H1 (cell line): ENCODE results near the gene LCAT. TPM values are rescaled to one million over a fixed set of nuclear protein-coding genes. Genes with fewer than 3 reads are reported as not detected.
A peak's percentile ranks its signal among the peaks of the same experiment; 100 is the strongest.

Experiments used
- CTCF ChIA-PET: fragments of 300-600 bp; sonication (Branson Sonifier 250); formaldehyde crosslinking; loops from one replicate; lab custom pipeline; 2021; ENCODE audit not compliant: partially characterized antibody; lab: Charles Lee
- POLR2A ChIA-PET: fragments of 300-600 bp; sonication (Branson Sonifier 250); formaldehyde crosslinking; loops from one replicate; lab custom pipeline; 2021; ENCODE audit warnings: inconsistent platforms; ENCODE audit not compliant: partially characterized antibody; lab: Charles Lee
- DNase-seq, 2 experiments: peaks; one replicate each; pipeline versions ENCODE4 v3.0.0 to v3.0.0-alpha.2; 2010 to 2022; ENCODE audit warnings: low spot score in 2 of 2, low read depth in 1 of 2, mixed read lengths in 1 of 2
- FAIRE-seq: peaks from 2 replicates; lab custom pipeline; 2011; peaks lifted over from hg19 to GRCh38; lab: Jason Lieb, UNC
- H2AFZ ChIP-seq: 2 replicates; pipeline ENCODE4 v1.8.1; 2012; ENCODE audit warnings: low read length, inconsistent platforms
- H2AK5ac ChIP-seq: 2 replicates; pipeline ENCODE4 v1.6.1; 2013; ENCODE audit warnings: low read depth, low read length
- H2BK120ac ChIP-seq: replicated peaks from 2 replicates; pipeline ENCODE3; 2013; ENCODE audit warnings: low read depth, low read length, inconsistent platforms
- H2BK12ac ChIP-seq: 2 replicates; pipeline ENCODE4 v1.6.1; 2013; ENCODE audit warnings: low read depth, low read length
- H2BK15ac ChIP-seq: 2 replicates; pipeline ENCODE4 v1.6.1; 2013; ENCODE audit warnings: low read length
- H2BK20ac ChIP-seq: 2 replicates; pipeline ENCODE4 v1.6.1; 2013; ENCODE audit warnings: low read length
- H2BK5ac ChIP-seq: 2 replicates; pipeline ENCODE4 v1.6.1; 2013; ENCODE audit warnings: low read depth, low read length
- H3K14ac ChIP-seq: 2 replicates; pipeline ENCODE4 v1.6.1; 2013; ENCODE audit warnings: inconsistent platforms; ENCODE audit not compliant: insufficient read length
- H3K18ac ChIP-seq: 2 replicates; pipeline ENCODE4 v1.6.1; 2013; ENCODE audit warnings: low read length; ENCODE audit errors: extremely low read depth
- H3K23ac ChIP-seq: 2 replicates; pipeline ENCODE4 v1.6.1; 2013; ENCODE audit warnings: inconsistent platforms; ENCODE audit not compliant: insufficient read length
- H3K23me2 ChIP-seq: 2 replicates; pipeline ENCODE4 v1.6.1; 2013; ENCODE audit warnings: low read depth, low read length
- H3K27ac ChIP-seq: 2 replicates; pipeline ENCODE4 v1.6.1; 2011; ENCODE audit warnings: low read depth, low read length, inconsistent platforms
- H3K27me3 ChIP-seq, 4 experiments: replicated peaks in 1 of 4; 1 replicate in 1 of 4; 2 replicates in 3 of 4; pipeline versions ENCODE4 v1.6.1 to v1.8.1; 2011 to 2013; ENCODE audit warnings: low read length in 3 of 4, mild to moderate bottlenecking in 3 of 4, inconsistent platforms in 2 of 4, mixed read lengths in 2 of 4, moderate library complexity in 1 of 4; ENCODE audit not compliant: control insufficient read depth in 3 of 4, insufficient read depth in 3 of 4; ENCODE audit errors: extremely low read depth in 1 of 4
- H3K36me3 ChIP-seq, 4 experiments: 2 replicates each; pipeline versions ENCODE4 v1.6.1 to v1.8.1; 2011 to 2013; ENCODE audit warnings: mild to moderate bottlenecking in 4 of 4, low read length in 3 of 4, moderate library complexity in 2 of 4, control low read depth in 1 of 4, inconsistent platforms in 1 of 4; ENCODE audit not compliant: insufficient read depth in 4 of 4, control insufficient read depth in 2 of 4
- H3K4ac ChIP-seq: replicated peaks from 2 replicates; pipeline ENCODE3; 2013; ENCODE audit warnings: low read length, low read depth, mixed read lengths, inconsistent platforms; ENCODE audit not compliant: insufficient read length
- H3K4me1 ChIP-seq, 4 experiments: replicated peaks in 1 of 4; 1 replicate in 1 of 4; 2 replicates in 3 of 4; pipeline versions ENCODE4 v1.6.1 to v1.8.1; 2011 to 2013; ENCODE audit warnings: low read length in 3 of 4, inconsistent platforms in 2 of 4, mixed read lengths in 1 of 4; ENCODE audit not compliant: insufficient read depth in 4 of 4, control insufficient read depth in 3 of 4
- H3K4me2 ChIP-seq, 2 experiments: 2 replicates each; pipeline versions ENCODE4 v1.6.1 to v1.8.1; 2011 to 2013; ENCODE audit warnings: low read depth in 2 of 2, low read length in 2 of 2, control low read depth in 1 of 2, inconsistent platforms in 1 of 2, mild to moderate bottlenecking in 1 of 2; ENCODE audit not compliant: insufficient read depth in 1 of 2
- H3K4me3 ChIP-seq, 4 experiments: fragments of 200-600, 300-600 bp in 1 of 4; sonication (generic), shearing (Covaris generic), sonication (Bioruptor Twin) in 1 of 4; 2 replicates each; pipeline versions ENCODE4 v1.5.1 to v1.8.1; 2011 to 2016; ENCODE audit warnings: low read length in 4 of 4, low read depth in 3 of 4, control low read depth in 2 of 4, inconsistent platforms in 2 of 4, mild to moderate bottlenecking in 2 of 4, mixed read lengths in 1 of 4, moderate library complexity in 1 of 4; ENCODE audit not compliant: insufficient read depth in 2 of 4; ENCODE audit errors: extremely low read depth in 1 of 4
- H3K56ac ChIP-seq: replicated peaks from 2 replicates; pipeline ENCODE3; 2013; ENCODE audit warnings: low read depth, mild to moderate bottlenecking, mixed read lengths, low read length, inconsistent platforms; ENCODE audit not compliant: insufficient read length
- H3K79me1 ChIP-seq: 2 replicates; pipeline ENCODE4 v1.6.1; 2013; ENCODE audit warnings: low read depth, low read length, control low read depth
- H3K79me2 ChIP-seq, 2 experiments: 2 replicates each; pipeline versions ENCODE4 v1.6.1 to v1.8.1; 2012 to 2013; ENCODE audit warnings: low read length in 2 of 2, mild to moderate bottlenecking in 2 of 2, inconsistent platforms in 1 of 2; ENCODE audit not compliant: insufficient read depth in 2 of 2, control insufficient read depth in 1 of 2
- H3K9ac ChIP-seq, 4 experiments: replicated peaks in 1 of 4; 1 replicate in 1 of 4; 2 replicates in 3 of 4; pipeline versions ENCODE4 v1.6.1 to v1.8.1; 2011 to 2013; ENCODE audit warnings: low read depth in 3 of 4, low read length in 3 of 4, control low read depth in 2 of 4, mild to moderate bottlenecking in 2 of 4, moderate library complexity in 2 of 4, inconsistent platforms in 1 of 4; ENCODE audit errors: extremely low read depth in 1 of 4
- H3K9me3 ChIP-seq, 2 experiments: 2 replicates each; pipeline versions ENCODE4 v1.6.1 to v1.8.1; 2012 to 2013; ENCODE audit warnings: mild to moderate bottlenecking in 2 of 2, moderate library complexity in 2 of 2, control low read depth in 1 of 2, inconsistent platforms in 1 of 2, low read depth in 1 of 2, low read length in 1 of 2, mixed read lengths in 1 of 2; ENCODE audit not compliant: insufficient read depth in 2 of 2
- H4K20me1 ChIP-seq, 2 experiments: replicated peaks in 1 of 2; 2 replicates each; pipeline versions ENCODE3 to v1.8.1; 2011 to 2013; ENCODE audit warnings: inconsistent platforms in 2 of 2, low read length in 2 of 2, mild to moderate bottlenecking in 1 of 2; ENCODE audit not compliant: insufficient read depth in 2 of 2, control insufficient read depth in 1 of 2
- H4K5ac ChIP-seq: 2 replicates; pipeline ENCODE4 v1.6.1; 2013; ENCODE audit warnings: low read length, low read depth, mixed read lengths, inconsistent platforms; ENCODE audit not compliant: insufficient read length
- H4K8ac ChIP-seq: 2 replicates; pipeline ENCODE4 v1.8.0; 2013; ENCODE audit warnings: mild to moderate bottlenecking, moderate library complexity, low read length, inconsistent platforms; ENCODE audit not compliant: insufficient read depth; ENCODE audit errors: extremely low read depth
- H4K91ac ChIP-seq: replicated peaks from 2 replicates; pipeline ENCODE3; 2013; ENCODE audit warnings: low read length, mixed read lengths, inconsistent platforms; ENCODE audit not compliant: insufficient read length
- FOSL1 ChIP-seq: IDR thresholded peaks from 2 replicates; pipeline ENCODE4 v1.6.1; 2011; ENCODE audit warnings: mild to moderate bottlenecking, low read depth, low read length, moderate library complexity; ENCODE audit not compliant: insufficient read depth
- NANOG ChIP-seq: IDR thresholded peaks from 2 replicates; pipeline ENCODE4 v1.6.1; 2011; ENCODE audit warnings: low read length, low read depth, mild to moderate bottlenecking, inconsistent platforms; ENCODE audit not compliant: insufficient read depth, poor library complexity, severe bottlenecking
- SAP30 ChIP-seq: fragments of 300-600 bp; sonication (generic); IDR thresholded peaks from 2 replicates; pipeline ENCODE4 v1.7.1; 2012; ENCODE audit warnings: low read length, moderate library complexity, mild to moderate bottlenecking, inconsistent platforms; ENCODE audit not compliant: insufficient read depth, insufficient replicate concordance
- TAF1 ChIP-seq: IDR thresholded peaks from 2 replicates; pipeline ENCODE4 v1.6.1; 2011; ENCODE audit warnings: mild to moderate bottlenecking, low read depth, low read length
- TAF7 ChIP-seq: optimal IDR thresholded peaks from 2 replicates; pipeline ENCODE3; 2011; ENCODE audit warnings: low read depth, mild to moderate bottlenecking, inconsistent platforms, low read length, moderate library complexity, borderline replicate concordance
- WGBS, 2 experiments: shearing (Covaris generic) in 1 of 2; methylation state at CpG; one replicate each; pipeline versions ENCODE4 v1.1.6 to v1.1.7; 2013 to 2015; ENCODE audit warnings: low lambda C conversion rate in 2 of 2, mixed read lengths in 2 of 2, inconsistent platforms in 1 of 2, low coverage in 1 of 2, missing lambda C conversion rate in 1 of 2; ENCODE audit not compliant: insufficient replicate concordance in 2 of 2, insufficient coverage in 1 of 2, insufficient read length in 1 of 2; ENCODE audit errors: extremely low coverage in 1 of 2, missing lambda C conversion rate in 1 of 2; 5-methylcytosine and 5-hydroxymethylcytosine counted together
- polyA plus RNA-seq, 7 experiments: library from polyadenylated mRNA; depleted of rRNA in 3 of 7; stranded (reverse) in 5 of 7; unstranded in 2 of 7; fragments of >200 nt in 5 of 7; fragments of 200-250 nt in 2 of 7; gene quantifications; 1 replicate in 5 of 7; 2 replicates in 1 of 7; 4 replicates in 1 of 7; pipeline versions ENCODE4 v1.2.1 to v1.2.3, GENCODE V29; 2011 to 2013; ENCODE audit warnings: missing spikeins in 2 of 7, mixed read lengths in 2 of 7
- total RNA-seq: library from RNA; stranded (reverse); fragmentation: NEBNext Ultra II Directional; extraction: Animal tissue kit (Norgen Biotek cat#: 25700); gene quantifications from 2 replicates; pipeline ENCODE4 v1.2.1, GENCODE V29; 2021

LCAT gene
- total and polyA plus RNA-seq, 2 of the 8 experiments (the other 6 are each of a cell fraction or from before 2014, with no cell fraction given) = 9.4 to 19.6 TPM

GRCh38 chr16:67936124-67936879 is 7.6 kb downstream of the LCAT start, which contains the start of gene PSMB10:
Gene PSMB10, minus strand, starts transcription at chr16:67936850. Its CDS starts 101 bp downstream, at chr16:67936749.
- Histone ChIP-seq H2BK120ac (no peak within 1 kb of the TSS), H2BK15ac (peak within 1 kb of the TSS; percentile 63; the same call in 1 of the 2 replicates), H3K4ac (peak within 1 kb of the TSS; percentile 99), H2BK12ac (peak within 1 kb of the TSS; percentile 90; the same call in 1 of the 2 replicates), H3K9me3 (no peaks in the 10 kb centered on the region), H2AFZ (peak within 1 kb of the TSS; percentile 37; the same call in 1 of the 2 replicates), H4K20me1 (peaks cover 0 to 15% of the 10 kb centered on the region in 2 experiments), H2BK20ac (no peak within 1 kb of the TSS), H3K18ac (peak within 1 kb of the TSS; percentile 97), H3K23ac (no peak within 1 kb of the TSS), H3K27ac (peak within 1 kb of the TSS; percentile 74; the same call in 1 of the 2 replicates), H4K5ac (peak within 1 kb of the TSS; percentile 97), H3K79me1 (peaks cover 4% of the 10 kb centered on the region; the same call in 1 of the 2 replicates), H3K23me2 (peaks cover 18% of the 10 kb centered on the region), H3K4me2 (peak within 1 kb of the TSS; percentile 96), H2BK5ac (peak within 1 kb of the TSS; percentile 93), H3K56ac (peak within 1 kb of the TSS; percentile 93), H3K9ac (peak within 1 kb of the TSS; percentile 60 to 89 (median 70)), H3K14ac (no peak within 1 kb of the TSS), H3K4me3 (peak within 1 kb of the TSS; percentile 69 to 98 (median 92)), H3K27me3 (no peaks in the 10 kb centered on the region), H3K4me1 (peaks cover 0 to 15% (median 8%) of the 10 kb centered on the region in 4 experiments; a peak in 5 of 7 replicates), H2AK5ac (0 out of 2 replicates have a peak within 1 kb of the TSS, but pooled peaks have one; percentile 2), H3K79me2 (0 out of 4 replicates have a peak, but pooled peaks cover 0 to 3% of the 10 kb centered on the region in 2 experiments), H4K8ac (peak within 1 kb of the TSS; percentile 72), H3K36me3 (no peaks in the 10 kb centered on the region), H4K91ac (peak within 1 kb of the TSS; percentile 98)
- WGBS, 2 experiments = 4% methylated on average over 42 of the region's 54 CpGs; no CpG with 5 or more reads in 1 of the 2 experiments
- ChIA-PET POLR2A (interaction anchor here (0.6 to 4.2 kb wide), 33 partner anchors 8 to 300 kb away, joined by 3 to 47 read pairs (median 5); partner anchors contain the start of genes CENPT, DDX28, DPEP2 and DUS2), CTCF (interaction anchor here (0.7 to 27.1 kb wide), 16 partner anchors 9 to 415 kb away, joined by 3 to 623 read pairs (median 4); partner anchors contain the start of genes EDC4, NRN1L and PSKH1)
- FAIRE-seq (no peak), DNase-seq (peak in 1 of 2 experiments; percentile 70)
- no peak for TF ChIP-seq FOSL1
- no peak for TF ChIP-seq NANOG
- TF ChIP-seq TAF1 = peak; percentile 9; the same call in 1 of the 2 replicates
- peak; percentile 11 for TF ChIP-seq SAP30
- TF ChIP-seq TAF7 = peak; percentile 52
